T-helper 2 cell (primary cell): ENCODE results near the gene KLK7.

Experiments used
- DNase-seq, 5 experiments: peaks; one replicate each; pipeline versions ENCODE4 v3.0.0 to v3.0.0-alpha.2; 2012 to 2022
- total RNA-seq, 2 donors: gene quantifications; one replicate each; lab custom pipeline; 2026; lab: John Stamatoyannopoulos, UW

Gene KLK7
- 0 reads per million in 2 donors for total RNA-seq

DNA sequence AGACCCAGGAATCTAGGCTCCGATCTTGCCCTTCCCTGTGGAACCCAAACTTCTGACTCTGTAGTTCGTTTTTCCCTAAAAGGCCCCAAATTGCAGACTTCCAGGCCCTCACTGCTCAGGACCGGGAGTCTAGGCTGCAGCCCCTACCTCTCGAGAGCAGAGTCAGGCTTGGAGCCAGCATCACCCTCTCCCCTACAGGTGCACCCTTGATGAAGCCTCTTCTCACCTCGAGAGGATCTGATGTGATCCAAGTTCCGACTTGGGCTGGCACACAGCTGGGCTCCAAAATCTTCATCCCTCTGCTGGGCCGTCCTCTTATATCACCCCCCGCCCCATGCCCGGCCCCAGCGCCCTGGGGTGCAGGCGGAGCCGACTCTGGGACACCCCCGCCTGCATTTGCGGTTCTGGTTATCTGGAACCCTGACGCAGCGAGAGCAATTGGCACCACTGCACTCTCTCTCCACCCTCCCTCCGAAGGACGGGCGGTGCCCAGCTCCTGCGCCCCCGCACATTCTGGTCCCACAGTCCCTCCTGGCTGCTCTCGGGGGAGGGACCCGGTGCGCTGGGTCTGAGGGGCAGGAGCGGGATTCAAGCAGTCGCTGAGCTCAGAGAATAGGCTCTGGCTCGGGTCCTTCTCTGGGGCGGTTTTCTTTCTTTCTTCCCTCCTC, at the start of gene KLK7:
TSS of gene KLK7 (minus strand) at position 293 of the 668 bp plus-strand sequence. CDS start 1,518 bp downstream, outside the sequence.
- no peak for DNase-seq

DNA sequence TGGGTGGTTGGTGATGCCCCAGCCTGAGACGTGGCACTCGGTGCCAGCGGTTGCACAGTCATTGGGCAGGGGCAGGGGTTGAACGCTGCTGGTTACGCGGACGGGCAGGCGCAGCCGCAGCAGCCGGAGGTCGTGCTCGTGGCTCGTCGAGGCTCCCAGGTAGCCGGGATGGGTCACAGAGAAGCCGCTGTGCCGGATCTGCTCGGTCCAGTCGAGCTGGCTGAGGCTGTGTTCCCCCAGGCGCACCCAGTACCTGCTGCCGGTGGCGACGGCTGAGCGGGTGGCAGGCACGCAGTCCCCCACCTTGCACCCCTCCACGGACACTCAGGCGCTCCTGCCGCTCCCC, 48.1 kb upstream of the KLK7 start:
- DNase-seq = no peak

DNA sequence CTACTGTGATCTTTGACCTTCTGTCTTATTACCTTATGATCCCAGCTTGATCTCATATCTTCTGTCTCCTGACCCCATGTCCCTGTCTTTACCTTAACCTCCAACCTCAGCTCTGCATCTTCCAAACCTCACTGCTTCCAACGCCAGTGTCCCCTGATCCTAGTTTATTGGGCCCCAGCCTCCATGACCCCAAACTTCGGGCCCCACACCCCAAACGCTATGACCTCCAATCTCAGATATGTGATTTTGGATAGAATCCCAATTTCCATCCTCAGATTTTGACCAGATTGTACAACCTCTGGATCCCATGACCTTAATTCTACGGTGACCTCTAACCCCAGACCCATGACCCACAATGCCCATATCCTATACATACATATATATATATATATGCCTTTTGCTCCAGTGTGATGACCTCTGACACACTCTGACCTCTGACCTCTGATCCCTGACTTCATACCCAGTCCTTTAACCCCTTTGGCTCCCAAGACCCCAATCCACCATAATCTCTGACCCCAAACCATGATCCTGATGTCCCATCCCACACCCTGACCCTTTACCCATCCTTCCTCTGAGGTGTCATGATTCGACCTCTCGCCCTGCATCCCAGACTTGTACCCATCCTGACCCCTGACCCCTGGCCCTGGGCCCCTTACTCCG, 47.6 kb upstream of the KLK7 start:
- no peak for DNase-seq

DNA sequence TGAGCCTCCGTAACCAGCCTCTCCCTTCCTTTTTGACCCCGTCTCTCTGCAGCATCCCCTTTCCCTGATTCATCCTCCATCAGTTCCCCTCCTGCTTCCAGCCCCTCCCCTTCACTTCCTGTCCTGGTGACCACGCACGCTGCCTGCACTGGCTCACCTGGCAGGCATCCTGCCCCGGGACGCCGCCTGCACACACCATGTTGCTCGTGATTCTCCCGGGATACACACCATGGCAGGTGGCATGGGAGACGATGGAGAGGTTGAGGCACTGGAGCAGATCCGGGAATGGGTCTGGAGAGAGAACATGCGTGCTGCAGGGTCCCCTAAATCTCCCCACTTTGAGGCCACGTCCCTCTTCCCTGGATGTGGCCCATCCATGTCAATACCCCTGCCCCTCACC, 46.9 kb upstream of the KLK7 start:
- DNase-seq = no peak

- no peak for DNase-seq
Measured at GRCh38 chr19:51029718-51030117, 46.0 kb upstream of the KLK7 start.

- no peak for DNase-seq
Measured at GRCh38 chr19:51027873-51028272, 44.2 kb upstream of the KLK7 start.

DNA sequence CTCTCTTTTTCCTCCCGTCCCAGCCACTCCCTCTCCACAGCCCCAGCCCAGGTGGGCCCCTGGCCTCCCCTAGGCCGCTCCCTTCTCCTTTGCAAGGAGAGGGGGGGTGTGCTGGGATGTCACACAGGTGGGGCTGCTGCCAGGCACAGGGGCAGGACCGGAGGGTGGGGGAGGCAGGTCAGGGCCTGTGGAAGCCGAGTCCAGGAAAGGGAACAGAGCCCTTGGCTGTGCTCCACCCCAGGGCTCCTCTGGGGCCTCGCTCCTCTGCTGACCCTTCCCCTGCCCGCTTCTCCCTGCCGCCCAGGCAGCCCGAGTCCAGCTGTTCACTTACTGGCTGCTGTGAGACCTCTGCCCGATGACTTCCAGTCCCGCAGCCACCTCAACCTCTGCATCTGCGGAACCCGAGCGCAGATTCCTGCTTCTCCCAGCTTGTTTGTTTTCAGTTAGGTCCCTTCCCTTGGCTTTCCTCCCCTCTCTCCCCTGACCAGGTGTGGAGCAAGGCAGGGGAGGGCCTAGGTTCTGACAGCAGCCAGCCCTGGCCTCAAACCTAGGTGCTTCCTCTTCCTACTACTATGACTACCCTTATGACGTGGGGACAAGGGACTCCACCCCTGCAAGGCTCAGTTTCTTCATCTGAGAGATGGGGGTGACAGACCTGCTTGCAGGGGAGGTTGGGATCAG, 43.5 kb upstream of the KLK7 start:
- no peak for DNase-seq

GRCh38 chr19:51026554-51026831, 42.8 kb upstream of the KLK7 start, which contains the start of gene KLK11:
Gene KLK11 (minus strand): TSS chr19:51026616. CDS start chr19:51025631, 985 bp downstream.
- no peak for DNase-seq

- no peak for DNase-seq
Measured at GRCh38 chr19:51025809-51026553, 42.3 kb upstream of the KLK7 start.

GRCh38 chr19:51025401-51025800, 41.7 kb upstream of the KLK7 start:
- DNase-seq = no peak

GRCh38 chr19:51024924-51025323, 41.2 kb upstream of the KLK7 start:
- no peak for DNase-seq

DNA sequence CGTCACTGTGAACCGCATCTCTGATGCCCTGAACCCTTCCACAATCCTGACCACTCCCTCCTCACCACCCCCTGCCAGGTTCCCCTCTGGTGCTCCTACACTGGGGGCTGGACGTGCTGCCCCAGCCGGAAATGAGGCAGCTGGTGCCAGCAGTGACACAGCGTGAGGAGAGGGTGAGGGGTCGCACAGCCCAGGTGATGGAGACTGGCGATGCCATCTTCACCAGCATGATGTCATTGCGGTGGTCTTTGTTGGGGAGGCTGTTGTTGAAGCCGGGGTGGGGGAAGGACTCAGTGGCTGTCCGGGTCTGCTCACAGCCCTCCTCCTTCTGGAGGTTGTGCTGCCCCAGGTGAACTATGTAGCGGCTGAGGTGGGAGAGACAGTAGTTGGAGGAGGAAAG, 40.2 kb upstream of the KLK7 start:
- DNase-seq = no peak

GRCh38 chr19:51022526-51022925, 38.8 kb upstream of the KLK7 start:
- DNase-seq = no peak

- peak in 1 of 5 experiments; percentile 13 for DNase-seq
Measured at GRCh38 chr19:51020988-51021651, 37.4 kb upstream of the KLK7 start.

- no peak for DNase-seq
Measured at GRCh38 chr19:51019544-51019925, 35.8 kb upstream of the KLK7 start, which contains the start of gene KLK10. Gene KLK10 (minus strand): TSS chr19:51019709. CDS start chr19:51019130, 579 bp downstream.

DNA sequence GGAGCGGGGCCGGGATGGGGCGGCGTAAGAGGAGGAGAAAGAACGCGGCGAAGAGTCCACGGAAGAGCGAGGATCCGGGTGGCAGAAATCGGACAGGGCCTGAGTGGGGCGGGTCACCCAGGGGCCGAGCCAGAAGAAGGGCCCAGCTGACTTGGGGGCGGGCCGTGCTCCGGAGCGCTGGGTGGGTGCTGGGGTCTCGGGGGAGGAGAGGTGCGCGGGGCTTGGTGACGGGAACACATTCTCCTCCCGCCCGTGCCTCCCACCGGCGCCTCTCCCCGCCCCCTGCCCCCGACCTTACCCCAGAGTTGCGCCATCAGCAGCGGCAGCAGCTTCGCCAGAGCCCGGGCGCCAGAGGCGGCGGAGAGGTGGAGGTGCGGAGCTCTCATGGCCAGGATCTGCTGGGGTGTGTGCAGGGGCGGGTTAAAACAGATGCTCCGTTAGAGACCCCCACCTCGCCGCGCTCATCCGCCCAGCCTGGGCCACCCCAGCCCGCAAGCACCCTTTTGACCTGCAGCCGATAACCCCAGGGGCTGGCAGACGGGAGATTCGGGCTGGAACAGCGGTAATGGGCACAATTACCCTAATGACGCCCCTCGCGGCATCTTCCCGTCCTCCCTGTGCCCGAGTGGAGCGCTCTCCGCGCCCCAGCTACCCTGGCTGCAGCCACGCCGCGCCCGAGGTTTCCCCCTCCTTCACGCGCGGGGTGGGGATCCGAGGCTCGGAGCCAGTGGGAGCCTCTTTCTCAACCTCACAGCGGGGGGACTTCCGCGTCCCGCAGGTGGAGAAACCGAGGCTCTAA, 35.2 kb upstream of the KLK7 start:
- DNase-seq = no peak

- DNase-seq = peak in 3 of 5 experiments; percentile 17 to 42 (median 37)
Measured at GRCh38 chr19:51016798-51017683, 33.3 kb upstream of the KLK7 start.

GRCh38 chr19:51015691-51016267, 32.1 kb upstream of the KLK7 start:
- DNase-seq = no peak

- peak in 1 of 5 experiments; percentile 13 for DNase-seq
Measured at GRCh38 chr19:51014242-51014641, 30.5 kb upstream of the KLK7 start.

- no peak for DNase-seq
Measured at GRCh38 chr19:51012661-51013190, 29.0 kb upstream of the KLK7 start.
